NCI-H2029 (cell line): ENCODE data around the gene OR2V2.

Experiments used
- DNase-seq: peaks from one replicate; lab custom pipeline; 2025; lab: John Stamatoyannopoulos, UW

OR2V2 gene

DNA sequence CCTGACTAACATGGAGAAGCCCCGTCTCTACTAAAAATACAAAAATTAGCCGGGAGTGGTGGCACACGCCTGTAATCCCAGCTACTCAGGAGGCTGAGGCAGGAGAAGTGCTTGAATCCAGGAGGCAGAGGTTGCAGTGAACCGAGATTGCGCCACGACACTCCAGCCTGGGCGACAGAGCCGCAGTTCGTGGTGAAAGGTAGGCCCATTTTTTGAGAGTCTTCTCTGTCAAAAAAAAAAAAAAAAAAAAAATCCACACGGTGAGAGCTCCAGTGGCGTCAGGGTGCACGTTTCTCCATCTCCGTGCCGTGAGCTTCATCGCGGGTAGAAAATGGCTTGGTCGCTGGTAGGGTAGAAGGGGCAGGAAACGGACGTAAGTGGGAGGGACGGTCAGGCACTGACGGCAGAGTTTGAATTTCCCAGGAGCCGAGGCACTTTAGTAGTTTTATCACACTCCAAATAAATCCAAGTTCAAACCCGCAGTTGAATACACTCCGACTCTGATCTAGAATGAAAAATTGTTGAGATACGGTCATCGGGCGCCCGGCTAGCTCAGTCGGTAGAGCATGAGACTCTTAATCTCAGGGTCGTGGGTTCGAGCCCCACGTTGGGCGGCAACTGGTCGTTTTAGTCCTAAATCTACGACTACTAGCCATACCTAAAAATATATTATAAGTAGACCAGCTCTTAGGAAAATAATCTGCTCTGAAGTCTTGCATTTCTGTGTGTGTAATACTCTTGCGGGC is 60.0 kb downstream of the OR2V2 start:
- DNase-seq, result no peak

DNA sequence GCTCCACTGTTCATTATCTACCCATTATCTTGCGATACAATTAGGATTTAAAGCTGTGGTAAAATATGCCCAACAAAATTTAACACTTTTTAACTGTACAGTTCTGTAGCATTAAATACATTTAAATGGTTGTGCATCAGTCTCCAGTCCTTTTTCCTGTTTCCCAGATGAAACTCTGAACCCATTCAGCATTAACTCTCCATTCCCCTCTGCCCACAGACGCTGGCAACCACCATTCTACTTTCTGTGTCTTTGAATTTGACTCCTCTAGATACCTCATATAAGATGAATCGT is 60.5 kb downstream of the OR2V2 start:
- no peak for DNase-seq
